HEK293 (cell line): ENCODE measurements around the gene MACIR.

Experiments
- BCL11A ChIP-seq: fragments of 450-650 bp; formaldehyde crosslinking; IDR thresholded peaks from 2 replicates; pipeline ENCODE4 v1.5.1; 2016; ENCODE audit warnings: low read depth, missing biosample characterization, missing genetic modification characterization
- KLF7 ChIP-seq: fragments of 450-650 bp; formaldehyde crosslinking; IDR thresholded peaks from 2 replicates; pipeline ENCODE4 v1.5.1; 2016; ENCODE audit warnings: missing biosample characterization, missing genetic modification characterization, borderline replicate concordance
- MZF1 ChIP-seq: fragments of 450-650 bp; formaldehyde crosslinking; IDR thresholded peaks from 2 replicates; pipeline ENCODE4 v1.5.1; 2017; ENCODE audit warnings: missing biosample characterization, missing genetic modification characterization, borderline replicate concordance
- PRDM2 ChIP-seq: fragments of 450-650 bp; formaldehyde crosslinking; IDR thresholded peaks from 2 replicates; pipeline ENCODE4 v1.5.1; 2016; ENCODE audit warnings: missing biosample characterization, missing genetic modification characterization, borderline replicate concordance
- PRDM4 ChIP-seq: fragments of 450-650 bp; formaldehyde crosslinking; IDR thresholded peaks from 2 replicates; pipeline ENCODE4 v1.5.1; 2017; ENCODE audit warnings: missing biosample characterization, missing genetic modification characterization
- REPIN1 ChIP-seq: fragments of 450-650 bp; formaldehyde crosslinking; IDR thresholded peaks from 2 replicates; pipeline ENCODE4 v1.5.1; 2017; ENCODE audit warnings: missing biosample characterization, missing genetic modification characterization, low read depth
- REST ChIP-seq: fragments of 450-650 bp; formaldehyde crosslinking; IDR thresholded peaks from 2 replicates; pipeline ENCODE4 v1.5.1; 2016; ENCODE audit warnings: missing biosample characterization, missing genetic modification characterization
- SALL2 ChIP-seq: fragments of 450-650 bp; formaldehyde crosslinking; IDR thresholded peaks from 2 replicates; pipeline ENCODE4 v1.5.0; 2017; ENCODE audit warnings: missing biosample characterization, mild to moderate bottlenecking, missing genetic modification characterization, borderline replicate concordance
- SCRT1 ChIP-seq: fragments of 450-650 bp; formaldehyde crosslinking; IDR thresholded peaks from 2 replicates; pipeline ENCODE4 v1.5.1; 2016; ENCODE audit warnings: missing biosample characterization, missing genetic modification characterization, borderline replicate concordance
- SETDB1 ChIP-seq: IDR thresholded peaks from one replicate; pipeline ENCODE4 v1.6.1; 2017; ENCODE audit warnings: mild to moderate bottlenecking, low read length, moderate library complexity, mixed read lengths; ENCODE audit not compliant: insufficient read length
- ZBTB17 ChIP-seq: fragments of 450-650 bp; formaldehyde crosslinking; IDR thresholded peaks from 2 replicates; pipeline ENCODE4 v1.5.1; 2016; ENCODE audit warnings: missing biosample characterization, missing genetic modification characterization
- ZBTB21 ChIP-seq: fragments of 450-650 bp; formaldehyde crosslinking; IDR thresholded peaks from 2 replicates; pipeline ENCODE4 v1.5.1; 2017; ENCODE audit warnings: missing biosample characterization, missing genetic modification characterization
- ZFP41 ChIP-seq: fragments of 450-650 bp; formaldehyde crosslinking; IDR thresholded peaks from 2 replicates; pipeline ENCODE4 v1.5.1; 2016; ENCODE audit warnings: missing biosample characterization, missing genetic modification characterization, borderline replicate concordance
- ZFP69B ChIP-seq: fragments of 450-650 bp; formaldehyde crosslinking; IDR thresholded peaks from 2 replicates; pipeline ENCODE4 v1.5.1; 2016; ENCODE audit warnings: missing biosample characterization, missing genetic modification characterization
- ZNF138 ChIP-seq: fragments of 450-650 bp; formaldehyde crosslinking; IDR thresholded peaks from 2 replicates; pipeline ENCODE4 v1.5.1; 2016; ENCODE audit warnings: missing biosample characterization, missing genetic modification characterization, borderline replicate concordance
- ZNF202 ChIP-seq: fragments of 450-650 bp; formaldehyde crosslinking; IDR thresholded peaks from 2 replicates; pipeline ENCODE4 v1.5.1; 2016; ENCODE audit warnings: missing biosample characterization, missing genetic modification characterization, borderline replicate concordance
- ZNF280C ChIP-seq: fragments of 450-650 bp; formaldehyde crosslinking; IDR thresholded peaks from 2 replicates; pipeline ENCODE4 v1.5.1; 2016; ENCODE audit warnings: missing biosample characterization, missing genetic modification characterization
- ZNF335 ChIP-seq: fragments of 450-650 bp; formaldehyde crosslinking; conservative IDR thresholded peaks from 2 replicates; pipeline ENCODE4 v1.5.1; 2016; ENCODE audit warnings: missing biosample characterization, missing genetic modification characterization
- ZNF37A ChIP-seq: fragments of 450-650 bp; IDR thresholded peaks from 2 replicates; pipeline ENCODE4 v1.5.1; 2018; ENCODE audit warnings: missing biosample characterization, missing genetic modification characterization
- ZNF629 ChIP-seq: fragments of 450-650 bp; formaldehyde crosslinking; IDR thresholded peaks from 2 replicates; pipeline ENCODE4 v1.5.1; 2017; ENCODE audit warnings: missing biosample characterization, missing genetic modification characterization
- ZNF664 ChIP-seq: fragments of 450-650 bp; formaldehyde crosslinking; IDR thresholded peaks from 2 replicates; pipeline ENCODE4 v1.5.1; 2016; ENCODE audit warnings: missing biosample characterization, missing genetic modification characterization
- ZNF768 ChIP-seq: fragments of 450-650 bp; formaldehyde crosslinking; IDR thresholded peaks from 2 replicates; pipeline ENCODE4 v1.5.1; 2018; ENCODE audit warnings: missing biosample characterization, mild to moderate bottlenecking, missing genetic modification characterization
- ZSCAN5A ChIP-seq: fragments of 450-650 bp; formaldehyde crosslinking; IDR thresholded peaks from 2 replicates; pipeline ENCODE4 v1.5.1; 2016; ENCODE audit warnings: missing biosample characterization, missing genetic modification characterization

Gene MACIR

GRCh38 chr5:103258957-103259704 lies 568 bp downstream of the MACIR start (continued):
- TF ChIP-seq ZBTB17 (tag by site-specific recombination), result peak; percentile 51
- no peak for TF ChIP-seq ZNF202 (tag by site-specific recombination)
- no peak for TF ChIP-seq ZNF280C
- no peak; the same call in 1 of the 2 replicates for TF ChIP-seq ZNF629 (tag by site-specific recombination)
- TF ChIP-seq SETDB1, result no peak
- TF ChIP-seq KLF7 (tag by site-specific recombination), result no peak
- TF ChIP-seq REST (tag by site-specific recombination), result no peak; the same call in none of the 2 replicates
- TF ChIP-seq MZF1 (tag by site-specific recombination), result peak; percentile 8; the same call in 1 of the 2 replicates
- no peak for TF ChIP-seq SCRT1 (tag by site-specific recombination)
- no peak for TF ChIP-seq ZNF664 (tag by site-specific recombination)
- TF ChIP-seq REPIN1 (tag by site-specific recombination), result no peak
- no peak for TF ChIP-seq ZNF768 (tag by site-specific recombination)
- no peak for TF ChIP-seq SALL2 (tag by site-specific recombination)
- TF ChIP-seq PRDM2 (tag by site-specific recombination), result no peak
- peak; percentile 68; the same call in 1 of the 2 replicates for TF ChIP-seq ZNF335 (tag by site-specific recombination)
- no peak for TF ChIP-seq ZFP41 (tag by site-specific recombination)
- TF ChIP-seq ZNF138, result no peak
- no peak for TF ChIP-seq PRDM4 (tag by site-specific recombination)
- no peak for TF ChIP-seq ZBTB21
- no peak; the same call in 1 of the 2 replicates for TF ChIP-seq ZFP69B (tag by site-specific recombination)
- TF ChIP-seq ZSCAN5A (tag by site-specific recombination), result no peak
- TF ChIP-seq ZNF37A (tag by site-specific recombination), result no peak
- TF ChIP-seq BCL11A (tag by site-specific recombination), result 0 out of 2 replicates have a peak, but pooled peaks have one; percentile 14
